ENCODE data around the gene PDAP1.

DNA sequence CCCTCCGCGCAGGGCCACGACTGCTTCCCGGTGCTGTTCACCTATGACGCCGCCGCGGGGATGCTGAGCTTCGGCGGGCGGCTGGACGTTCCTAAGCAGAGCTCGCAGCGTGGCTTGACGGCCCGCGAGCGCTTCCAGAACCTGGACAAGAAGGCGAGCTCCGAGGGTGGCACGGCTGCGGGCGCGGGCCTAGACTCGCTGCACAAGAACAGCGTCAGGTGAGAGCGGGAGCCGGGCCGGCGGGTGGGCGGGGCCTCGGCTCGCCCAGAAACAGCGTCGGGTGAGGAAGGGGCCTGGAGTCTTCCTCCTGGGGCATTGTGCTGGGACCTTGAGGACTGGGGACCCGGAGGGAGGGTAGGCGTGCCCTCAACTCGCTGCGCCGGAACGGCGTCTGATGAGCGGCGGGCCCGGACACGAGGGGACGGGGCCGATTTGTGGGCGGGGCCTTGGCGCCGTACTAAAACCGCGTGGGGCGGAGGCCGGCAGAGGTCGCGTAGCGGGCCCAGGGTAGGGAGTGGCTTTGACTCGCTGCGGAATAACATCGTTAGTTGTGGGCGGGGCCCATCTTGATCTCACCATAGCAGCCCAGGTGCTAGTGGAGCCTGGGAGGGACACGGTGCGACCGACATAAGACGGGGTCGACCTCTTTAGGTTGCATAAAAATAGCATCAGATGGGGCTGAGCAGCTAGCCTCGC lies 15.6 kb downstream of the PDAP1 start:
- TF ChIP-seq CTCF (conservative IDR thresholded peaks at IDR 0.05 in 1 of 2, IDR thresholded peaks at IDR 0.05 in 1 of 2; ENCODE audit: extremely low read depth in 1 of 2, insufficient read depth in 1 of 2, low read depth in 1 of 2, low read length in 2 of 2) (no peak), EZH2 (IDR thresholded peaks at IDR 0.05; ENCODE audit: borderline replicate concordance, low read length) (no peak)
